Measurements from ENCODE around the gene RTP5.
"Not testable (repeated sequence)": the region's sequence is repeated elsewhere in the genome, so short reads cannot be mapped to it uniquely, and the experiment has no call there.

RTP5 gene

GRCh38 chr2:241869087-241869961, at the start of gene RTP5:
RTP5 (plus strand) TSS chr2:241869729; CDS start chr2:241869757, 28 bp downstream.
- DNase-seq (ENCODE audit: low read depth): no peak

DNA sequence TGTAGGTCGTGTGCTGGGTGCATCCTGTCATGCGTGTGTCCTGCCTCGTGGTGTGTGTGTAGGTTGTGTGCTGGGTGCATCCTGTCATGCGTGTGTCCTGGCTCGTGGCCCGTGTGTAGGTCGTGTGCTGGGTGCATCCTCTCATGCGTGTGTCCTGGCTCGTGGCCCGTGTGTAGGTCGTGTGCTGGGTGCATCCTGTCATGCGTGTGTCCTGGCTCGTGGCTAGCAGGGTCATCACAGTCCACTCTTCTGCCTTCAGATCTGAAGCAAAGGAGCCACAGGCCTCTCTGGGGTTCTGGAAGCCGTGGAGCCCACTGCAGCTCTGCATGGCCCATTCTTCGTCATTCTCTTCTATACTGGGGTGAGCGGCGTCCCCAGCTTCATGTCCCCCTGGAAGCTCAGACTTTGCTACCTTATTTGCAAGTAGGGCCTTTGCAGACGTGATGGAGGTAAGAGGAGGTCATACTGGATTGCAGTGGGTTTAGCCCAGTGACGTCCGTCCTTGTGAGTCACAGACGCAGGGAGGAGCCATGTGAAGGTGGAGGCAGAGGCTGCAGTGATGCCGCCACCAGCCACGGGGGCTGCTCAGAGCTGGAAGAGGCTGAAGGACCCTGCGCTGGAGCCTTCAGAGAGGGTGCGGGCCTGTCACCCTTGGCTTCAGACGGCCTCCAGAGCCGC, 49.4 kb upstream of the RTP5 start:
- DNase-seq (ENCODE audit: low read depth): not testable (repeated sequence)

DNA sequence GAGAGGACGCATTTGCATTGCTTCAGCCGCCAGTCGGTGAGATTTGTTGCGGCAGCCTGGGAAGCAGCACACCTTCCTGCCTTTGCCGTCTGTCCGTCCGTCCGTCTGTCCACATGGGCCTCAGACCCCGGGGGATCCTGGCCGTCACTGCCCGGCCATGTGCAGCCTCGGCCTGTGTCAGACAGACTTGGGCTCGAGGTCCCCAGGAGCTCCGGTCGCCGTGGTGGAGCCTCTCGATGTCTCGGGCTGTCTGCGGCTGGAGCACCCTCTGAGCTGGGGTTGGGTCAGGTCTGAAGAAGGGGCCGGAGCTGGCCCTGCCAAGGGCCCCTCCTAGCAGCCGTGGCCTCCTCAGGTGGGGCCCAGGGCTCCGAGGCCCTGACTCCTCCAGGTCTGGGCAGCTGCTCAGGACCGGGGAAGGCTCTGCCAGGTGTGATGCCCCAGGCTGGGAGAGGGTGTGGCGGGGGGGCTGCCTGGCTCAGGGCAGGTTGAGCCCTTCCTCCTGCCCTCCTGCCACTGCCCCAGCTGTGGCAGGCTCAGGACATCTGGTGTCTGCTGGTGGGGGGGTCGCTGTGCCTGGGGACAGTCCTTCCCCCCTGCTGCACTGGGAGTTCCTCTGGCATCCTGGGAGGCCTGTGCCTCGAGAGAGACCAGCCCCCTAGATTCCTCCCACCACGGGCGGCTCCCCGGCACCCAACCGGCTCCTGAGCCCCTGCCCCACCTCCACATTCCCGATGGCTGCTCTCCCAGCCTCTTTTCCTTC, 48.7 kb upstream of the RTP5 start:
- DNase-seq (ENCODE audit: low read depth): no peak

DNA sequence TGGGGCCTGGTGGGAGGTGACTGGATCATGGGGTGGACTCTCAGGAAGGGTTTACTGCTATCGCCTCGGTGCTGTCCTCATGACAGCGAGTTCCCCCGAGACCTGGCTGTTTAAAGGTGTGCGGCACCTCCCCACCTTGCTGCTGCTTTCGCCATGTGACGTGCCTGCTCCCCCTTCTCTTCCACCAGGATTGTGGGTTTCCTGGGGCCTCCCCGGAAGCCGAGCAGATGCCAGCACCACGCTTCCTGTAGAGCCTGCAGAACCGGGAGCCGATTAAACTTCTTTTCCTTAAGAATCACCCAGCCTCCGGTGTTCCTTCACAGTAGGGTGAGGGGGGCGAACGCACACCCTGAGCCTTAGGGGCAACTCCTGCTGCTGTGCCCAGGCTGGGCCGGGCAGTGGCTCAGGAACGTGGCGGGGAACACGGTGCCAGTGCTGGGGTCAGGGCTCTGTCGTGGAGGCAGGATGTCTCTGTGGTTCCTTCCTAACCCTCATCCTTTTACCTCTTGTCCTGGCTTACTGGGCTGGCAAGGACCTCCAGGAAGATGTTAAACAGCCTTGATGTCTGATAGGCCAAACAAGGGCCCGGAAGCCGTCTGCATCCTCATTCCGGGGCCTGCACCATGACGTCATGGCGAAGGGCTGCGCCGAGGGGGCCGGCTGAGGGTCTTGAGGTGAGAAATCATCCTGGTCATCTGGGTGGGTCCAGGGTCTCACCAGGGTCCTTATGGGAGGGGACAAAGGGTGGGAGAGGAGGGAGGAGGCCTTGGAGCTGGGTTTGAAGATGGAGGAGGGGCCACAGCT, 47.9 kb upstream of the RTP5 start:
- DNase-seq (ENCODE audit: low read depth): no peak

GRCh38 chr2:241822264-241822623, 47.3 kb upstream of the RTP5 start:
- DNase-seq (ENCODE audit: low read depth): no peak

GRCh38 chr2:241823531-241824437, 45.7 kb upstream of the RTP5 start:
- not testable (repeated sequence) for DNase-seq (ENCODE audit: low read depth)

DNA sequence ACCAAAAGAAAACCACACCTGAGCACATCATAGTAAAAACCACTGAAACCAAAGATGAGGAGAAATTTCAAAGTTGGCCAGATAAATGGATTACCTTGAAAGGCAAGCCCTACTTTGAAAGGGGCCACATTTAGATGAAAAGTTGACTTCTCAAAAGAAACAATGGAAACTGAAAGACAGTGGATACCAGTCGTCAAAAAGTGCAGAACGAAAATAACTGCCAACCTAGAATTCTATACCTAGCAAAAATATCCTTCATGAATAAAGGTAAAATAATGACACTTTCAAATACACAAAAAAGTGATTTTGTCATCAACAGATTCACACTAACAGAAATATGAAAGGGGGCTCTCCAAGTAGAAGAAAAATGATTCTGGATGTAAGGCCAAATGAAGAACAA, 42.1 kb upstream of the RTP5 start:
- DNase-seq (ENCODE audit: low read depth): no peak

GRCh38 chr2:241833101-241833663, 36.3 kb upstream of the RTP5 start:
- peak; percentile 97 for DNase-seq (ENCODE audit: low read depth)

DNA sequence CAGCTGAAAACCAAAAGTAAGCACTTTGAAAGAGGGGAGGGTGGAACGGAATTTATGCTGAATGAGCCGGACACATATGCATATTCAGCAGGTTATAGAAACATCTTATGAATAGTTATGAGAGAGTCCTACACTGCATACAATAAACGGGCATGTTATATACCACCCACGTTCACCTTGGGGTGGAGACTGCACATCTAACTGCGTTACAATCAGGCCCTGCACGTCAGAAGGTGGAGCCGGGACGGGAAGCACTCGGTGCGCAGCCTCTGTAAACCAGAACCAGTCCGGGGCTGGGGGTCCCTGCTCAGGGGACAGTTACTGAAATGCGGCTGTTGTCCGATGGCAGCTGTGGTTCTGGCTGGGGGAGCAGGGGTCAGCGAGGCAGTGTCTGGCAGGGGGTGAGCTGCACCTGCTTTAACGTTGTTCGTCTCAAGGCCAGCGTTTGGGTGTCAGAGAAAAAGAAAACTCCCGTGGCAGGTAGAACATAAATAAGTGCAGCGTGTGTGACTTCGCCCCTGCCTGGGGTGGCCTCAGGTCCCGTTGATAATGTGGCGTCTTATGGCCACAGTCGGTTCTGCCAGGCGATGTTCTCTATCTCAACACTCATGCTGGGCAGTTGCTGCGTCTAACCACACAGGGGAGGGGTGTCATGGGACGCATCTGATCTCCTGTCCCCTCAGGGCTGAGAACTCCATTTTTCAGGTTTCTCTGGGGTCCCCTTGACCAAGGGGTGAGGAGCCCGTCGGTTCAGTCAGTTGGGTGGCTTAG, 35.6 kb upstream of the RTP5 start:
- DNase-seq (ENCODE audit: low read depth): not testable (repeated sequence)

DNA sequence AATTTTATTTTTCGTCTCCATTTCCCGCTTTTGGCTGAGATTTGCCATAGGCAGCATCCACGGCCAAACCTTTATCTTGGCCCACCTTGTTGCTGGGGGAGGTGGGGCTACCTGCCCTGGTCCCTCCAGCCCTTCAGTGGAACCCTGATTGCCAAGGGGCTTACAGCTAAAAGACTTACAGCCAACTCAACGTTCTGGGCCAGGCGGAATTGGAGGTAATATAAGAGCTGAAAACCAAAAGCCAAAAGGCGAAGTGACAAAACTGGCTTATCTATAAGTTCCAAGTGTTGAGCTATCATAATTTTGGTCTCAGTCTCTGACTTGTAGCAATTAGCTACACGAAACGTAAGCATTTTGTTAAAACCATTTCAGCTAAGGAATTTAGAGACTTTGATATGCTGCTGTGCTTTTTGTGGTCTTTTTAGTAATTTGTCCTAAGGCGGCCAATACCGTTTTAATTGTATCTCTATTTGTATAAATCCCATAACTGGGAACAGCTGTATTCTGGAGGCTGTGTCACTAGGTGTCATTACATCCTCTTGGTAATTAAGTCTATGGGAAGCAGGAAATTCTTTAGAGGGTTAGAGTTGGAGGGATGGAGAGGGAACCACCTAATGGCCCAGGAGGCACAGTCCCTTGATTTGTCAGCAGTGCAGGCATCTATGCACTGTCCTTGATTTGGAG, 34.9 kb upstream of the RTP5 start:
- DNase-seq (ENCODE audit: low read depth): peak; percentile 40

- DNase-seq (ENCODE audit: low read depth): no peak
These were observed 33.9 kb upstream of the RTP5 start for GRCh38 chr2:241835611-241836010.

DNA sequence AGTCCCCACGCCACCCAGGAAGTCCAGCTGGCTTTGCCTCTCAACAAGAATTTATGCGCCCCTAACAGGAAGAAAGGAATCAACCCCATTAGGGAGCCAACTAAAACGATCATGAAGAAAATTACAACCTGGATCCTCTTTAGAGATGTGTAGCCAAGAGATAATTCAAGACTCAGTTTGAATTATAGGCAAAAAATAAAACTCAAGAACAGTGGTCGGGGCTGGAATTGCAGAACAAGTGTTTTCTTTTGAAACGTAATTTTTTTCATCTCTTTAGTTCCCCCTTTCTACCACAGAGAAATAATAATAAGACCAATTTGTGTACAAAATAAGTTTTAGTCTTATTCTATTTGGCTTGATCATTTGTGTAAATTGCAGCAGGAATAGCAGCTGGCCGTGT, 33.2 kb upstream of the RTP5 start:
- DNase-seq (ENCODE audit: low read depth): no peak

DNA sequence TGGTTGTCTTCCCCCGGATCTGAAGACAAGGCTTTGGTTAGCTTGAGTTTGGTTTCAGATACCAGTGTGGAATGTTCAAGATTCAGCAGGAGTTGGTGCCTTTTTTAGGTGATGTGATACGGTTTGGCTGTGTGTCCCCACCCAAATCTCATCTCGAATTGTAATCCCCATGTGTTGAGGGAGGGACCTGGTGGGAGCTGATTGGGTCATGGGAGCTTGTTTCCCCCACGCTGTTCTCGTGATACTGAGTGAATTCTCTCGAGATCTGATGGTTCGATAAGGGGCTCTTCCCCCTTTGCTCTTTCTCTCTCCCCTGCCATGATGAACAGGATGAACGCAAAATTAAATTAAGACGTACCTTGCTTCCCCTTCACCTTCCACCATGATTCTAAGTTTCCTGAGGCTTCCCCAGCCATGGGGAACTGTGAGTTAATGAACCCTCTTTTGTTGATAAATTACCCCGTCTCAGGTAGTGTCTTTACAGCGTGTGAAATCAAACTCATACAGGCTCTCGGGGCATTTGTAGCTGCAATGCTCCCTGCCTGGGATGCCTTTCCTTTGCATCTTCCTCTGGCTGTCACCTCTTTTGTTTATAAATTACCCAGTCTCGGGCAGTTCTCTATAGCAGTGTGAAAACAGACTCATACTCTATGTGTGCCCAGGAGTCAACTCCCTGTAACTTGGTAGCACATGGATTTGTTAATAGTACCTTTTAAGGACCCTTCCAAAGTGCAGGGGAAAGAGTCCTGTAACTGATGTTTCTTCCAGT, 32.1 kb upstream of the RTP5 start:
- no peak for DNase-seq (ENCODE audit: low read depth)

GRCh38 chr2:241841181-241842066, 28.1 kb upstream of the RTP5 start:
- no peak for DNase-seq (ENCODE audit: low read depth)

DNA sequence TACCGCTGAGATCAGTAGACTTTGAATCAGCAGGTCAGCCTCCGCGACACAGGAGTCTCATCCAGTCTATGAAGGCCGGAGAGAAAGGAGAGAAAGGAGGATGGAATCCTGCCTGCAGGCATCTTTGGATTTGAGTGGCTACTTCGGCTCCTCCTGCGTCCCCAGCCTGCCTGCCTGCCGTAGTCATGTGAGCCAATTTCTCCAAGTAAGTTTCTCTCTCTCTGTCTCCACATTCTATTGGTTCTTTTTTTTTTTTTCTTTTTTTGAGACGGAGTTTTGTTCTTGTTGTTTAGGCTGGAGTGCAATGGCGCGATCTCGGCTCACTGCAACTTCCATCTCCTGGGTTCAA, 27.5 kb upstream of the RTP5 start:
- DNase-seq (ENCODE audit: low read depth): no peak

- DNase-seq (ENCODE audit: low read depth): no peak
These were observed 26.8 kb upstream of the RTP5 start for GRCh38 chr2:241842620-241843211.

Measured in EH (cell line).